ENCODE results near the gene HDLBP.
"Not testable (repeated sequence)": the region's sequence is repeated elsewhere in the genome, so short reads cannot be mapped to it uniquely, and the experiment has no call there.

HDLBP gene

DNA sequence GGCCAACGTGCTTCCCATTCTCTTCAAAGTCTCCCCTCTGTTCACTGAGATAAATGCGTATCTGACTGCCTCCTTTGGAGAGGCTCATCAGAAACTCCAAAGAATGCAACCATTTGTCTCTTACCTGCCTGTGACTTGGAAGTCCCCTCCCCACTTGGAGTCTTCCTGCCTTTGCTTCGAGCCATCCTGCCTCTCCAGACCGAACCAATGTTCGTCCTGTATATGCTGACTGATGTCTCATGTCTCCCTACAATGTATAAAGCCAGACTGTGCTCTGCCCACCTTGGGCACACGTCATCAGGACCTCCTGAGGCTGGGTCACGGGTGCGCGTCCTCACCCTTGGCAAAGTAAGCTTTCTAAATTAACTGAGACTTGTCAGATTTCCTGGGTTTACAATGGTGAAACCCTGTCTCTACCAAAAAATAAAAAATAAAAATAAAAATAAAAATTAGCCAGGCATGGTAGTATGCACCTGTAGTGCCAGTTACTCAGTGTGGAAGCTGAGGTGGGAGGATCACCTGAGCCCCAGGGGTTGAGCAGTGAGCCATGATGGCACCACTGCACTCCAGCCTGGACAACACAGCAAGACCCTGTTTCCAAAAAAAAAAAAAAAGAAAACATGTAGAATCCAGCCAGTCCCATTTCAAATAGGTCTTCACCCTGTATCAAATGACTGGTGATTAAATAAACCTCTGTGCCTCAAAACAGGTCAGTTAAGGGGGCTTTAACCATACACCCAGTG lies 29.0 kb downstream of the HDLBP start:
- DNase-seq: no peak
- in situ Hi-C loops (cut with MboI; ENCODE audit: low pct_unique_long_range_greater_than_20kb, low sequenced_read_pairs): no loop called here

DNA sequence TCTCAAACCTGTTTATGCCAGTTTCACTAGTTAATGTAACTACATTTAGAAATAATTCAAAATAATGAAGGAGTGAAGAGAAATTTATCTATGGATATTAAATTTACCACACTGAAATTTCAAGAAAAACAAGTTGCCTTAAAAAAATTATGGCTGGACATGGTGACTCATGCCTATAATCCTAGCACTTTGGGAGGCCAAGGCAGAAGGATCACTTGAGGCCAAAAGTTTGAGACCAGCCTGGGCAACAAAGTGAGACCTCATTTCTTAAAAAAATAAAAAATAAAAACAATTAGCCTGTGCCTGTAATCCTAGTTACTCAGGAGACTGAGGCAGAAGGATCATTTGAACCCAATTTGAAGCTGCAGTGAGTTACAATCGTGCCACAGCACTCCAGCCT lies 29.9 kb downstream of the HDLBP start:
- DNase-seq: no peak
- in situ Hi-C loops (cut with MboI; ENCODE audit: low pct_unique_long_range_greater_than_20kb, low sequenced_read_pairs): no loop called here

DNA sequence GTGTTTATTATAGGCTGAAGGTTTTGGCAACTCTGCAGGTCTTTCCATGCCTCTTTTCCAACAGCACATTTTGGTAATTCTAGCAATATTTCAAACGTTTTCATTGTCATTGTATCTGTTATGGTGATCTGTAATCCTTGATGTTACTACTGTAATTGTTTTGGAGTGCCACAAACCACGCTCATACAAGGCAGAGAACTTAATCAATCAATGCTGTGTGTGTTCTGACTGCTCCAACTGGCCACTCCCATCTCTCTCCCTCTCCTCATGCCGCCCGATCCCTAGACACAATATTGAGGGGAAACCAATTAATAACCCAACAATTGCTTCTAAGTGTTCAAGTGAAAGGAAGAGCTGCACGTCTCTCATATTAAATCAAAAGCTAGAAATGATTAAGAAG lies 32.9 kb downstream of the HDLBP start:
- DNase-seq: no peak
- in situ Hi-C loops (cut with MboI; ENCODE audit: low pct_unique_long_range_greater_than_20kb, low sequenced_read_pairs): no loop called here

DNA sequence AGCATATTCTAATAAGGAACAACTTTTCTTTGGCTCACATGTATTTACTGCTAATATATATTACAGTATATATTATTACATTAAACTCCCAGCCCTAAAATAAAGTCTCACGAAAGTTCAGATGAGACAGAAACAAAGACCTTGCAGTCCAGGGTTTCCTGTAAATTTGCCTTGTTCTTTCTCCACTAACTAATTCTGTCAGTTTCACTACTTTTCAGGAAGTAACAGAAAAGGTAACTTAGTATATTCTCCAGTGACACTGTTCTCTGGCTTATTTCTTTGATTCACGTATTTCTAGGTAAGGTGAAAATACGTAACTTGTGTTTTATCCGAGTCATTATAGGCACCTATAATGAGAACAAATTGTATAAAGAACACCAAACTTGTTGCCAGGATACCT lies 35.2 kb downstream of the HDLBP start:
- DNase-seq: no peak
- in situ Hi-C loops (cut with MboI; ENCODE audit: low pct_unique_long_range_greater_than_20kb, low sequenced_read_pairs): no loop called here

DNA sequence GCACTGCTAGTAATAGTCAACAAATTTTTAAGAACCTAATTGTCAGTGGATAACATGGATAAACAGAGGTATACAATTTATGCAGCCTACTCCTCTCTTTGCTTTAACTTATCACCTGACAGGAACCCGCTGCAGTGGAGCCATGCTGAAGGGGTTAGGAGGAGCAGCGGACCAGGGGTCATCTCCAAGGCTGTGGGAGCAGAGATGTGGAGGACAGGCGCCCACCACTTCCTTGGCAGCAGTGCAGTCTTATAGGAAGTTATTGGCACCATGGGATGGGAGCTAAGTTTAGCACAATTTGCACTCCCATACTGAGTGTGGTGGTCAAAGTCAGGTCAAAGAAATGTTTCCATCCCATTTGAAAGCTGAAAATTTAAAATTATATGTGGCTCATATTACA lies 35.6 kb downstream of the HDLBP start:
- no peak for DNase-seq
- in situ Hi-C loops (cut with MboI; ENCODE audit: low pct_unique_long_range_greater_than_20kb, low sequenced_read_pairs): no loop called here

DNA sequence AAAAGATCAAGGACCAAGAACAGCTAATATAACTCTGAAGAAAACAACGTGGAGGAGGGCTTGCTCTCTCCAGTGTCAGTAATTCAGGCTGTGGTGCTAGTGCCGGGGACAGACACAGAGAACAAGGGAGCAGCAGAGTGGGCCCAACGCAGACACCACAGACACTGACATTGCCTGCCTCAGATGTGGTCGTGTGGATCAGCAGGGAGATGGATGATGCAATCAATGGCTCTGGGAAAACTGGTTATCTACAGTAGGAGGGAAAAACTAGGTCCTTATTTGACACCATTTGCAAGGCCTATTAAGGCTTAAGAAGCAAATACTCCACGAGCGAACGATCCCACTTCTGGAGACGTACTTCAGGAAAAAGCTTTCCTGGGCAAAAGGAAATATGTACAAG lies 36.1 kb downstream of the HDLBP start:
- DNase-seq: peak; percentile 24
- in situ Hi-C loops (cut with MboI; ENCODE audit: low pct_unique_long_range_greater_than_20kb, low sequenced_read_pairs): no loop called here

DNA sequence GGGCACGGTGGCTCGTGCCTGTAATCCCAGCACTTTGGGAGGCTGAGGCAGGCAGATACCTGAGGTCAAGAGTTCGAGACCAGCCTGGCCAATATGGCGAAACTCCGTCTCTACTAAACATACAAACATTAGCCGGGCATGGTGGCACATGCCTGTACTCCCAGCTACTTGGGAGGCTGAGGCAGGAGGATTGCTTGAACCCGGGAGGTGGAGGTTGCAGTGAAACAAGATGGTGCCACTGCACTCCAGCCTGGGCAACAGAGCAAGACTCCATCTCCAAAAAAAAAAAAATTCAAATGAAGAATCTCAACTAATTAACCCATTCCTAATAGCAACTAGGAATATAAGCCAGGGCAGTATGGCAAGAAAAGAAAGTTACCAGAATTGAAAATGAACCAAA lies 37.2 kb downstream of the HDLBP start:
- in situ Hi-C loops (cut with MboI; ENCODE audit: low pct_unique_long_range_greater_than_20kb, low sequenced_read_pairs); DNase-seq: not testable (repeated sequence)

DNA sequence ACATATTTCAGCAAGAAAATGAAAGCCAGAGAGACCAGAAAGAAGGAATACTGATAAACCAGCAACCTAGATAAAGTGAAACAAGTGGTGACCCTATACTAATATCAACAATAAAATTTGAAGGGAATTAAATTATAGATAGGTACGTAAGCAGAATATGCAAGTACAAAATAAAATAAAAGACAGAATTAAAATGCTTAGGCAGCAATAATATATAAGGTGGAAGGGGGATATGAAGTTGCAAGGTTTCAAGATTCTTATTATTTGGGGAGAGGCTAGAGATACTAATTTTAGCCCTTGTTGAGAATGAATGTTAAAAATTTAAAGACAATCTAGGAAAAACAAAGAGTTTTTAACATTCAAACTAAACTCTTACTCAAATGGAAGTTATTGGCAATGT lies 39.6 kb downstream of the HDLBP start:
- in situ Hi-C loops (cut with MboI; ENCODE audit: low pct_unique_long_range_greater_than_20kb, low sequenced_read_pairs): no loop called here
- no peak for DNase-seq

DNA sequence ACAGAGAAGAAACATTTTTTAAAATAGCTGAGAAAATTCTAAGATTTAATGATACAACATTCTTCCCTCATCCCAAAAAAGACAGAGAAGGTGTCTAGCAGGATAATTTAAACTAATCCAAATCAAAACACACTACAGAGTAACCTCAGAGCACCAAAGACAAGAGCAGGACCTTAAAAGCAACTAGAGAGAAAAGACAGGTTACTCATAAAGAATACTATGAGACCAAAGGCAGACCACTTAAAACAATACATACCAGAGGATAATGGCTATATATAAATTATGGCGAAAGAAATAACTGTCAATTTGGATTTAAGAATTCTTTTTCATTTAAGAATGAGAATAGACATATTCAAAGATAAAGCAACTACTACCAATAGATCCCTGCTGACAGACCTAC lies 40.0 kb downstream of the HDLBP start:
- DNase-seq: no peak
- in situ Hi-C loops (cut with MboI; ENCODE audit: low pct_unique_long_range_greater_than_20kb, low sequenced_read_pairs): no loop called here

DNA sequence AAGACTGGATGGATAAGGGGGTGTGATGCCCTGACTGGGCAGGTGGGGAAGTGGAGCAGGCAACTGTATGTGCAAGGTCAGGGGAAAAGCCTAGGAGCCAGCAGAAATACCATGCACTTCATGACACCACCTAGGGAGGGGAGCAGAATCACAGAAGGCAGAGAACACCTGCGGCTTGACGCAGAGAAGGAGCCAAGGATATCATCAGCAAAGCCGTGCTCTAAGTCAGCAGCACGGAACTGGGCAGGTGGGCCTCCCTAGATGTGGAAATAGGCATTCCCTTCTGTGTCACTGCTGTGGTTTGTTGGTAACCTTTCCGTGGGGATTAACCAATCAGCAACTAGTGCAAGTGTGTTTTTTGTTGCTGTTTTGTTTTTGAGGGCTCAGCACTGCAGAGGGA lies 41.3 kb downstream of the HDLBP start:
- DNase-seq: no peak
- in situ Hi-C loops (cut with MboI; ENCODE audit: low pct_unique_long_range_greater_than_20kb, low sequenced_read_pairs): no loop called here

DNA sequence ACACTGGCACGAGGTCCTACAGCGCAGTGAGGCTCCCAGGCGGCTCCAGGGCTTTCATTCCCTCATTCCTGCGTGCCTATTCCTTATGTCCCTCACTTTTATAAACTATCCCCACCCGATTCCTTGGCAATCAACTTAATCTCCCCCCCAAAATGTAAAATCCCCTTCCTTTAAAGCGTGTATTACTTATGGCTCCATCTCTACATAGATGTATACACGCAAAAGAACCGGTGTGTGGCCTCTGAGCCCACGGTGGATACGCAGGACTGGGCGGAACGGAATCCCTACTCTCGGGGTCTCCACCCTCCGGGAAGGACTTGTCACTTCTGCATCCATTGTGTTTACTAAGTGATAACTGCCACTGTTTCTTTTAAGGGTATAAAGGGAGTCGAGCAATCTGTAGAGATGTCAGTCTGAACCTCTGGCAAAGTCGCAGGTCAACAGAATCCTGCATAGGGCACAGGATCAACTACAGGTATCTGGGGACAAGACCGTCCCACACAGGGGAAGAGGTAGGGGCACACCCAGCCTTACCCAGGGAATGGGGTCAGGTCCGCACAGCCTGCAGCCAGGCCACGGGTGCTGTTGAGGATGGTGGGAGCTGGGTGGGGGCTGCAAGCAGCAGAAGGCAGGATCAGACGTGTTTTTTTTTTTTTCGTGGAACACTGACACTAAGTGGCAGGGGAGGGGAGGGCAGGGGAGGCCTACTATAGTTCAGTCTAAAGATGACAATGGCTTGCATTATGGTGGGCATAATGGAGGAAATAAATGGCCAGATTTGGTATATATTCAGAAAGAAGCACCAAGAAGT lies 42.1 kb downstream of the HDLBP start:
- in situ Hi-C loops (cut with MboI; ENCODE audit: low pct_unique_long_range_greater_than_20kb, low sequenced_read_pairs): no loop called here
- DNase-seq: peak; percentile 40

DNA sequence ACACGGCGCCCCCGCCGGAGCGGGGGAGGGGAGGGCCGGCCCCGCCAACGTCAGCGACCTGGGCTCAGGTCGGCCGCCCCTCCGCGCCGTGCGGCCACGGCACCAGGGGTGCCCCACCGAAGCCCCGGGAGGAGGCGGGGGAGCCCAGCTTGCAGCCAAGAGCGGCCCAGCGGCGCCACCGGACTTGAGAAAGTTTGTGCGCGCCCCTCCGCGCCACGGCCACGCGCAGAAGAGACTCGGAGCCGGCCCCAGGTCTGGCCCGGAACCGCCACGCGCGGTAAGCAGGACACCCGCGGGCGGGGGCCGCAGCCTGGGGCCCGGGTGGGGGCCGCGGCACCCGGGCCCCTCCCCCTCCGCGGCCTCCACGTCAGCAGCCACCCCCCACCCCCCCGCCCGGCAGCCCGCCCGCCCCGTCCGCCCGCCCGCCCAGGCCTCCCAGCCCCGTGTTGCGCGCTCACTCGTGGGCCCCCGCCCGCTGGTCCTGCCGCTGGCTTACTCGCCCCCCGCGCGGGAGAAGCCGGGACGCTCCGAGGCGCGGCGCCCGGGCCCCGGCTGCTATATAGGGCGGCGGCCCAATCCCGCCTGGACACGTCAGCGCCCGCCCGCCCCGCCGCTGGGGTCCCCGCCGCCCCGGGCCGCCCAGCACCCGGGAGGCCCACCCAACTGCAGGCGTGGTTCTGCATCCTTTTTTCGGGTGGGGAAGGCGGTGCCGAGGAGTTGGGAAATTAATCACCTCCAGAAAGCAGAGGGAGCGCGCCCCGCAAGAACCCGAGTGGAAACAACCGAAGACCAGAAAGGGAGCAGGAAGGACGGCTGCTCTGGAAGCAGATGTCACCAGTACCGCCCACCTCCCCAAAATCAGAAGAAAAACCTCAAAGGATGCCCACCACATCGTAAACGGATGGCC lies 42.9 kb downstream of the HDLBP start:
- in situ Hi-C loops (cut with MboI; ENCODE audit: low pct_unique_long_range_greater_than_20kb, low sequenced_read_pairs): no loop called here
- peak; percentile 32 for DNase-seq

DNA sequence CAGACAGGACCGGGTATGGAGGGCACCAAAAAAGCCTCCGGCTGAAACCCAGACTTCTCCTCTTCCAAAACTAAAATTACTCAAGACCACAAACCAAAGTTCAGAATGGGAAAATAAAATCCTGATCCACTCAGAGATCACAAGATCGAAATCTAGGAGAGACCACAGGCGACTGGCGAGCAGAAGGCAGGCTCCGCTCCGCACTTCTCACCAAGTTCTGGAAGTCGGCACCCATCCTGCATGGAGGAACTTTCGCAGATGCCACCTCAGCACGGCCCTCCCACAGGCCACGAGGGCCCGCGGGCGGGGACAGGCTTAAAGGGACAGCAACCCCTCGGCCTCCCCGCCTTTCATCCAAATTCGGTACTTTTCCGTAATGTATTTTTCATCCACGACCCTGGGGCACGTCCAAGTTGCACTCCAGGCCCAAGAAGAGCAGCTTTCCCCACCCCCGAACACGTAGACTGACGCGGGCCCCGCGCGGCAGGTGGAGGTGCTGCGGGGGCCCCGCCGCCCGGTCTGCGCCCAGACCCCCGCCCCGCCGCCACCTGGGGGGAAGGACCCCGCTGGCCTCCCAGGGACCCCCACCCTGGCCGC lies 43.7 kb downstream of the HDLBP start:
- in situ Hi-C loops (cut with MboI; ENCODE audit: low pct_unique_long_range_greater_than_20kb, low sequenced_read_pairs): no loop called here
- peak; percentile 75 for DNase-seq

DNA sequence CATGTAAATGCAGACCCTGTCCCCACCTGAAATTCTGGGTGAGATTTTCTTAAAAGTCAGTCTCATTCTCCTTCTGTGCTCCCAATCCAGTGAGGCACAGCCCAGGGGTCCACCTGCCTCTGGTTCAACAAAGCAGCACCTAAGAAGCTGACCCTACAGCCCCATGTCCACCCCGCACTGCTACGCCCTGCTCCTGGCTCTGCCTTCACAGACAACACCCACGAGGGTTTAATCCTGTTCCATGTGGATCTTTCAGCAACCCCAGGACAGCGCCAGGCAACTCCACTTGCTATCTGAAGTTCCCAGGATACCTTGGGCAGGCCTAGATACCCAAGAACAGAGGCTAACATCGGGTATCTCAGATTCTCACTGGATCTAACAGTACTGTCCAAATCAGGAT lies 44.9 kb downstream of the HDLBP start:
- in situ Hi-C loops (cut with MboI; ENCODE audit: low pct_unique_long_range_greater_than_20kb, low sequenced_read_pairs): no loop called here
- no peak for DNase-seq

DNA sequence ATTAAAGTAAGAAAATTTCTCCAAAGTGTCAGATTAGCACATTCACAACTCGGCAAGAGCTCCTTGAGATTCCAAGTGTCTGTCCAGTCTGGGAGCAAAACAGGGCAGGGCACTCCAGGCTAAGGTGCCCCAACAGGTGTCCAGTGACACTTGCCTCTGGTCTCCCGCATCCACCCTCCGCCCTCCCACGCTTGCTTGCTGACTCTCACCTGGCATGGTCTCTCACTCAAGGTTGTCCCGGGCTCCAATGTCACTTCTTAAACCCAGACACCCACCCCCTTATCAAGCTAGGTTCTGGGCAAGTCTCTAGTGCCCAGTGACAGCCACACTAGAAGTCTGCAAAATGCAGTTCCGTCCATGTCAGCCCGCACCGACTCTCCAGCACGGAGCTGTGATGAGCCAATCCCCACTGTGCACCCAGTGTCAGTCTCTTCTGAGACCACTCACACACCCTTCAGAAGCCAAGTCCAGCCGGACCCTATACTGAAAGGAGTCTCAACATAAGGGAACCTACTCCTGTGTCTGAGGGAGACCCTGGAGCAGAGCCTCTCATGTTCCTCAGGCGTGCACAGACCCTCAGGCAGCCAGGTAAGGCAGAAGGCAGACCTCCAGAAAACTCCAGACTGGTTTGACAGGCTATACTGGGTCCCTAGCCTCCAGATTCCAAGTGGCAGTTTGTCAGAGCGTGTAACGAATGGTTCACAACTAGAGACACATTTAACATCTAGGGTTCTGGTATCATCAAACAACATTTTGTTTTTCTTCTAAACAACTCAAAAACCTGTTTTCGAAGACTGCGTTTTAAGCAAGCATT lies 45.6 kb downstream of the HDLBP start:
- DNase-seq: no peak
- in situ Hi-C loops (cut with MboI; ENCODE audit: low pct_unique_long_range_greater_than_20kb, low sequenced_read_pairs): no loop called here

DNA sequence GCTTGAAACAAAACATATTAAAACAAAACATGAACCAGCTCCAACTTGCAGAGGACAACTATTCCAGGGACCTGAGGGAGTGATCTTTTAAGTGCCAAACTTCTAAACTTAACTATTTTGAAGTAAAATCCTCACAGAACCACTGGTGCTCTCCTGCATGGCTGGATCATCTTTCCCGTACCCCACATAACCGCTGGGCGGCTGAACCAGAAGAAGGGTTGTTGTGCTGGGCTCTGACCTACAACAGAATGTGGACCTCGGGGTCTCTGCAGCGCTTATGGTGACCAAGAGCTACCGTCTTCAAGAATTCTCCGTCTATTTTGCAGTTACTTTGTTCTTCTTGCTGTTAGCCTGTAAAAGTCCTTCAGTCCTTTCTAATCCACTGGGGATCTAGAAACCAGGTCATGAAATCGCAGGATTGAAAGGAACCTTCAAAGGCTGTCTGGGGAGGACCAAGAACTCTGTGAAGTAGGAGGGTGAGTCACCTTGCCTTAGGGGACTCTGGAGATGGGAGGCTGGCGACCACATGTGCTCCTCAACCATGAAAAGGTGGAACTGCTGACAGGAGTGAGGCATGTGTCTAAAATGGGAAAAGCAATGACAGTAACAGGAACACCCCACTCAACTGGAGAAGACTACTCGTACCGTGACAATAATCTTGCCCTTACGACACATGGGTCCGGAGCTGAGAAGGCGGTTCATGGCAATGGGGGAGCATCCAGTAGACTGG lies 46.6 kb downstream of the HDLBP start:
- in situ Hi-C loops (cut with MboI; ENCODE audit: low pct_unique_long_range_greater_than_20kb, low sequenced_read_pairs): no loop called here

DNA sequence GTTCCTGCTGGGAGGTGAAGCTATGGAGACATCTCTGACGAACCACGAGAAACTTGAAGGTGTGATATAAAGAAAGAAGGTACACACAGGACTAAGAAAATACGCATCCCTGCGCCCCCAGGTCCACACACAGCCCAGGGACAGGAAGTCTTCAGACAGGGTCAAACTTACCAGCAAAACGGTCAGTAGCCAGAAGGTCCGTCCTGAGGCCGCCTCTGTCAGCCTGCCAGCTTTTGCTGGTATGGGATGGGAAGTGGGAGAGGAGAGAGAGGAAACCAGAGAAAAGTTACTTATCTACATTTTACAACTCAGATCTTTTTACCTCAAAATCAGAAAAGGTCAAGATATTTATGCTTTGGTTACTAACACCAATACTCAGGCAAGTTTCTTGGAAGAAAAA lies 47.2 kb downstream of the HDLBP start:
- DNase-seq: no peak
- in situ Hi-C loops (cut with MboI; ENCODE audit: low pct_unique_long_range_greater_than_20kb, low sequenced_read_pairs): no loop called here

More for the DNA sequence above, 46.6 kb downstream of the HDLBP start:
- no peak for DNase-seq
